OCI-LY3 (cell line): Measurements from ENCODE around the gene DLX5.

ENCODE experiments used
- CTCF ChIP-seq: fragments of 200-600, 300-600 bp; sonication (generic); IDR thresholded peaks from 2 replicates; pipeline ENCODE4 v1.5.1; 2014; ENCODE audit warnings: antibody characterized with exemption, low read length, low read depth
- EZH2phosphoT487 ChIP-seq: fragments of 200-600 bp; shearing (Covaris generic); IDR thresholded peaks from 2 replicates; pipeline ENCODE4 v1.6.1; 2018; ENCODE audit warnings: antibody characterized with exemption, mixed run types, low read depth

- TF ChIP-seq CTCF (no peak), EZH2phosphoT487 (no peak)
Observed at GRCh38 chr7:97043281-97043680, 18.6 kb upstream of the DLX5 start.
